GM19324 (cell line): ENCODE data around the gene ATXN1.
"Not testable (repeated sequence)": the region's sequence is repeated elsewhere in the genome, so short reads cannot be mapped to it uniquely, and the experiment has no call there.

Experiments used
- ATAC-seq: cut with Tn5 transposase; IDR thresholded peaks from one replicate; pipeline ENCODE4 v1.9.1; 2021; ENCODE audit warnings: mild to moderate bottlenecking, moderate library complexity; ENCODE audit not compliant: unreplicated experiment, low FRiP score

Gene ATXN1

GRCh38 chr6:16625291-16626265 is 135.7 kb downstream of the ATXN1 start:
- no peak for ATAC-seq

DNA sequence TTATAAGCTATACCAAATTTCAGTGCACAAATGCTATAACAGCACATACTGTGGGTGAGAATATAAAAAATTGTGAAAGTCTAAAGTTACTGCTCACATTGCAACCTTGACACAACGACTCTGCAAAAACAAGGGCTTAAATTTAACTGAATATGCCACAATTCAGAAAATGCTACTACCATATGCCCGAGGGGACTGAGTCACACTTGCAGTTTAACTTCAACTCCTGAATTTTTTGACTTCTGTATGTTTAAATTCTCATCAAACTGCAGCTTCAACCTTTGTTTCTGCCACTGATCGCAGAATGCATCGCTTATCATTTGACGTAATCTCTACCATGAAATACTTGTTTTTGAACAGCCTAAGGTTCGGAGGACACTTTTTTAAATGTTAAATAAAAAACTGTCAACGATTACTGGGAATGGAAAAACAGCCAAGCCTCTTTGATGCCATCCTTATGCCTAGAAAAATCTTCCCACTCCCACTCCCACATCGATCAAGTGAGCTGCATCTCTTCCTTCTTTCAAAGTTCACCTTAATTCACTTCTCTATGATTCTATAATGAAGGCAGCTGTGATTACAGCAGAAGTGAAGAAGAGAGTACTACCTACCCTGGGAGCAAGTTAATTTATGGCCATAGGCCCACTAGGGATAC is 136.5 kb downstream of the ATXN1 start:
- ATAC-seq, result no peak

DNA sequence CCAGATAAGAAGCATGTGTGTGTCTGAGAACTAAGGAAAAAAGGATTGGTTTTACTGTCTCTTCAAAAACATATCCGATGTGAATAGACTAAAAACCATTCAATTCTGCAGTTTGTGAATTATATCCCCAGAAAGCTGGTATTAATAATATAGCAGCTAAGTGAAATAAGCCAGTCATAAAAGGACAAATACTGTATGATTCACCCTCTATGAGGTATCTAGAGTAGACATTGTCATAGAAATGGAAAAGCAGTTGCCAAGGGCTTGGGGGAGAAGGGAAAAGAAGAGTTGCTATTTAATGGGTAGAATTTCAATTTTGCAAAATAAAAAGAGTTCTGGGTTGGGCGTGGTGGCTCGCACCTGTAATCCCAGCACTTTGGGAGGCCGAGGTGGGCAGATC is 137.5 kb downstream of the ATXN1 start:
- no peak for ATAC-seq

DNA sequence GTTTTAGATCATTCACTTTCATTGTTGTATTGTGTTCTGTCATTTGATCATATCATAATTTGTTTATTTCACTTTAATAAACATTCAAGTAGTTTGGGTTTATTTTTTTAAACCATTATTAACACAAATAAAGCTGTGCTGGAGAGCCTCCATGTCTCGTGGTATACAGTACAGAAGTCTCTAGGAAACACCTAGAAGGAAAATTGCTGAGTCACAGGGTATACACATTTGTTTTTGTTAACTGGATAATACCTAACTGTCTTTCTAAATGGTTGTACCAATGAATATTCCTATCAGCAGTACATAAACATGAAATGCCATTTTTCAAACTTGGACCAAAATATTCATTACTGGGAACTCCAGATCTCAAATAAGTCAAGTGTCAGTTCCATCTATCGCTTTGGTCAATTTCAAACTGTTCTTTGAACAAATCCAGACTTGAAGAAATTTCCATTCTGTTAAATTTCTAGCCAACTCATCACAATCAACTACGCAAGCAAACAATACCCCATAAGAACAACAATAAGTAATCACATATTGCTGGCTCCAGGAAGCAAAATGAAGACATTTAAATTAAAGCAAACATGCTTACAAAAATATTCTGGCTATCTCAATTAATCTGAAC is 138.1 kb downstream of the ATXN1 start:
- no peak for ATAC-seq

DNA sequence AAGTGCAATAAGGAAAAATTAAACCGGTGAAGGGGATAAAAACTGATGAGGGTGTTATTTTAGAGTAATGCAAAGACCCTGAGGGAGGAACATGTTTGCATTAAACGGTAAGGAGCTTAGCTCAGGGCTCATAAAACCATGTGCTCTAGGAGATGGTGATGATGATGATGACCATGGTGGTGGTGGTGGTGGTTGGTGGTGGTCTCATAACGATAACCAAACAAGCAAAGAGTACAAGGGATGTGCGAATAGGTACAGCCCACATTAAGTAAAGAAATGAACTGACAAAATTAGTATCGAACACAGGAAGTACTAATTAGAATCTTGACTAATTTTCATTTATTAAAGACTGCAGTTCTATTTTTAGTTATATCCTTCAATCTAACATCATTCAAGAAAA is 139.1 kb downstream of the ATXN1 start:
- no peak for ATAC-seq

DNA sequence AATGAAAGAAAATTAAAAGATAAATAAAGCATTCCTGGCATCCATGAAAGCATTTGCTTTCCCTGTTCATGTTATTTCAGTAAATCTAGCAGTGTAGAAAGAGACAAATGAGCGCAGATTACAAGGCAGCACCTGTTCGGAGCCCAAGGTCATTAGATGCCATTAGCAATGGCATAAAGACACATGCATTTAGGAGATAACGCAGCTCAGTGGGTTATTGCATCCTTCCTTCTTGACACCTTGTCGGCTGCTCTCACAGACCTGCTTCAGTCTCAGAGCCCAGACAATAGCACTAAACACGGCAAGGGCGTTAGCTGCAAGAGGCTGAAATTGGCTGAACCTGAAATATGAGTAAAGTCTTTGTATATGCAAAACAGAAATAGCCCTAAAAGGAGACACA is 140.3 kb downstream of the ATXN1 start:
- no peak for ATAC-seq

- ATAC-seq, result no peak
Observed at GRCh38 chr6:16619777-16620176, 141.5 kb downstream of the ATXN1 start.

GRCh38 chr6:16618962-16619361 is 142.3 kb downstream of the ATXN1 start:
- no peak for ATAC-seq

DNA sequence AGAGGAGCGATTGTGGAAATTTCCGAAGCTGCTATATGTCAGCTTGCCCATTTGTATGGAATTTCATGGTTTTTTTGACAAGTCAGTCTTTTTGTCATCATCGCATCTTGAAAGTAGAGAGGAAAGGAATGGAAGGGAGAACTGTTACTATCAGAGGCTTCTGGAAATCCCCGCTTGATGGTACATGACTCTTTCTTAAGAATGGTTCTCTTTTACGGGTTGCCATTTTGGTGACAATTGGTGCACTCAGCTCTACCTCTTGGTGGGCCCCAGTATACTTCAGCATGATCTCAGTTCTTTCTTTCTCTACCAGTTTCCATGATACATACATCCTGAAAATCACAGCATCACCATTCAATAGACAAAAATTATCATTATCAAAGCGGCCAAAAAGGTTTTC is 146.0 kb downstream of the ATXN1 start:
- ATAC-seq, result not testable (repeated sequence)

- not testable (repeated sequence) for ATAC-seq
Observed at GRCh38 chr6:16614143-16614542, 147.1 kb downstream of the ATXN1 start.

- ATAC-seq, result not testable (repeated sequence)
Observed at GRCh38 chr6:16613504-16613903, 147.8 kb downstream of the ATXN1 start.

DNA sequence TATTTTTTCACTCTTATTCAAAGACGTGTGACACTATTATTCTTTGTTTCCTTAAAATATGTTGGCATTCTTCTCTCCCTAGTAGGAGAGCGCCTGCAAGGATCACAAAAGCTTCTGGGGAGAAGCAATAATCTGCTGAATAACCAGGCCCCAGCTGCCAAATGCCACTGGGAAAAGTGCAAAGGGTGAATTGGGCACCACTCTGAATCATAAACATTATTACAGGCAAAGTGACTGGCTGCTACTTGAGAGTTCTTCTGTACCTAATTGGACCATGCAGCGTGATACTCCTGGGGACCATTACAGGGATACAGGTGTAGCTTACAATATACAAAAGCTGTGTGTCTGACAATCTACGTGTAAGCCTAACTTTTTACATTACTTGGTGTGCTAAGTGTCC is 152.8 kb downstream of the ATXN1 start:
- ATAC-seq, result no peak

GRCh38 chr6:16602035-16602434 is 159.2 kb downstream of the ATXN1 start:
- ATAC-seq, result no peak

DNA sequence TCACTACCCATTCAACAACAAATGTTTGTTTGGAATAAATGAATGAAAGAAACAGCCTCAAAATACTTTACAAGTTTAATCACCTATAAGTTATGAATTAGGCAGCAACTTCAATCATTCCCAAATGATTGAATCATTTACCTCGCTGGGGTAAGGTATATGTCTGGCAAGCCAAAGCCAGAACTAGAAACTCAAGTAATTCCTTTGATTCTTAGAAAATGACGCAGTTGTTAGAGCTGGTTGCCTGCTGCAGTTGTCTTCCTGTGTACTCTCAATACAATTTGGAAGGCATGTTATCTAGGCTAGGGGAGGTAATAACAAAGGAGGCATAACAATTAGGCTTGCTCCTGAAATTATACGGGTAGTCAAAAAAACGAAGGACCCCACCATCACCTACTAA is 160.6 kb downstream of the ATXN1 start:
- ATAC-seq, result no peak

- ATAC-seq, result no peak
Observed at GRCh38 chr6:16600026-16600425, 161.2 kb downstream of the ATXN1 start.

DNA sequence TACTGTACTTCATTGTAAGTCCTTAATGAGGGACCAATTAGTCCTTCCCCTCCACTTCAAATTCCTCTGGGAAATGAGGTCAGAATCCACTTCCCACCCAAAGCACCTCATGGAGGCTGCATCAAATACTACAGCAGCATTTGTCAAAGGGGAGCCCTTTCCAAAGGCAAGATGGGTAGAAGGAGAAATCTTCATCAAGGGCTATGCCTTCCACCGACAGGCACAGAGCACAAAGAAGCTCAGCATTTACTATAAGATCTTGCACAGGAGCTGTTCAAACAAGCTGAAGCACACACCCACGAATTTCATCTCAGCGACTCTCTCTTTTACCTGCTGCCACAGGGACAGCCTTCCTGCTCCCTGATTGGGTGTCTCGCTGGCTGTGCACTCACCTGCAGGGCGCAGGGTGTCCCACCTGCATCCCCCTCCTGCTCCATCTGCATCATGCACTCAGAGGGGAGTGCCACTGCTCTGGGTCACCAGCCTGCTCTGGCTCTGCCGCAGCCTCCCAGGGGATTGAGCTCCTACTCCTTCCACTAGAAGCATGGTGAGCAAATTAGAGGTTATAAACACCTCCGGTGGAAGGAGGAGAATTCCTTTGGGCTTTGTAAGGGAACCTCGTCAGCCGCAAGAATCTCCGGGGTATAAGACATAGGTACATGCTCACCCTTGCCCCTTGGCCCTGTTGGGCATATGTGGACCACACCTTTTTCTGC is 164.5 kb downstream of the ATXN1 start:
- ATAC-seq, result no peak

GRCh38 chr6:16595514-16596120 is 165.6 kb downstream of the ATXN1 start:
- ATAC-seq, result no peak

- ATAC-seq, result no peak
Observed at GRCh38 chr6:16594849-16595248, 166.4 kb downstream of the ATXN1 start.

DNA sequence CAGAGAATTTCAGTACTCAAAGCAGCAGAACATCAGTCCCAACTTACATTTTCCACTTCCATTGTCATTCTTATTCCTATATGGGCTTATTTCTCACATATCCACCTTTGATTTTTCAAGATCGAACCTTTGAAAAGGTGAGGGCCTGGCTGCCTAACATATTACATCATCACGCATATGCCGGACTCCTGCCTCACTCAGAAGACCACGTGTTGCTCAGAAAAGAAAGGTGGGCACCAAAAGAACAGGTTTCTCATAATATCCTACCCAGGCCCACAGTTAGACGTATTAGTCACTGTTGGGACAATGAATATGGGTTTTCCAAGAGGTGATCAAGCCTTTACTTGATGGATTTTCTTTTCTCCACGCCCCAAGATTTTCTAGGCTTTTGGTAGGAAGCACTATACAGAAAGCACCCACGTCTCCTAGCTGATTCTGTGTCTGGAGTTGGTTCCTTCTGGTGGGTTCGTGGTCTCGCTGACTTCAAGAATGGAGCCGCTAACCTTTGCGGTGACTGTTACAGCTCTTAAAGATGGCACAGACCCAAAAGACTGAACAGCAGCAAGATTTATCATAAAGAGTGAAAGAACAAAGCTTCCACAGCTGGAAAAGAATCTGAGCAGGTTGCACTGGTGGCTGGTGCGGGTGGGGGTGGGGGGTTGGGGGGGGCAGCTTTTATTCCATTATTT is 168.9 kb downstream of the ATXN1 start:
- peak; percentile 16 for ATAC-seq
